ENCODE measurements around the gene SUN3. TPM values are rescaled to one million over a fixed set of nuclear protein-coding genes. Genes with fewer than 3 reads are reported as not detected.

SUN3 gene
- polyA plus RNA-seq, 1 of the 3 experiments (the other 2 are of a cell fraction), result 0.12 TPM

- TF ChIP-seq REST (IDR thresholded peaks at IDR 0.05; ENCODE audit: low read depth, low read length) (no peak), YY1 (IDR thresholded peaks at IDR 0.05; ENCODE audit: low read depth) (no peak), MXI1 (IDR thresholded peaks at IDR 0.05; ENCODE audit: low read depth, low read length) (no peak), JUND (IDR thresholded peaks at IDR 0.05) (no peak)
These were observed 16.4 kb upstream of the SUN3 start (continued) for GRCh38 chr7:48045195-48045765.

GRCh38 chr7:48042636-48043035, 13.7 kb upstream of the SUN3 start:
- CTCF ChIA-PET, result interaction anchor here (0.6 to 1.0 kb wide), 2 partner anchors 68 to 112 kb away, joined by 3 read pairs; no protein-coding TSS in a partner anchor
- Histone ChIP-seq H3K27ac (ENCODE audit: low read depth in 2 of 2, low read length in 1 of 2) (peak overlapping the region in 1 of 2 experiments; percentile 87; a peak in 3 of 4 replicates), H3K4me1 (ENCODE audit: control insufficient read depth in 1 of 2, insufficient read depth in 2 of 2, low read depth in 1 of 2, low read length in 1 of 2) (peaks cover 2 to 25% of the 10 kb centered on the region in 2 experiments; a peak in 3 of 4 replicates), H3K4me2 (peak overlapping the region; percentile 46), H3K9me3 (no peaks in the 10 kb centered on the region), H3K79me2 (ENCODE audit: insufficient read depth) (no peaks in the 10 kb centered on the region), H3F3A (replicated peaks; ENCODE audit: insufficient read depth) (peaks cover 20% of the 10 kb centered on the region), H3K9me2 (no peaks in the 10 kb centered on the region), H3K9ac (peak overlapping the region; percentile 54; the same call in 1 of the 2 replicates), H3K27me3 (ENCODE audit: insufficient read depth) (no peaks in the 10 kb centered on the region), H4K20me1 (ENCODE audit: insufficient read depth) (no peaks in the 10 kb centered on the region), H3K36me3 (replicated peaks in 1 of 2; ENCODE audit: control insufficient read depth in 1 of 2, insufficient read depth in 2 of 2, low read length in 1 of 2) (no peaks in the 10 kb centered on the region), H3K4me3 (ENCODE audit: low read depth in 2 of 2, low read length in 1 of 2) (no peak overlapping the region), H2AFZ (ENCODE audit: low read depth) (peak overlapping the region; percentile 41; the same call in 1 of the 2 replicates)
- no peak for DNase-seq
- 51% methylated on average over 3 of the region's 3 CpGs for WGBS (ENCODE audit: low lambda C conversion rate)
- TF ChIP-seq SMC3 (IDR thresholded peaks at IDR 0.05; ENCODE audit: low read depth, low read length) (no peak), CHD2 (IDR thresholded peaks at IDR 0.05; ENCODE audit: low read length, partially characterized antibody) (no peak), FOXJ3 (CRISPR knock-in tag; IDR thresholded peaks at IDR 0.05) (no peak), RXRA (IDR thresholded peaks at IDR 0.05; ENCODE audit: borderline replicate concordance, low read depth) (no peak), FOXM1 (IDR thresholded peaks at IDR 0.05; ENCODE audit: low read depth) (no peak), TAF1 (IDR thresholded peaks at IDR 0.05; ENCODE audit: borderline replicate concordance, low read depth, low read length) (no peak), USF2 (IDR thresholded peaks at IDR 0.05; ENCODE audit: borderline replicate concordance, low read depth, low read length) (no peak), RCOR1 (IDR thresholded peaks at IDR 0.05; ENCODE audit: low read length) (no peak), ELF1 (IDR thresholded peaks at IDR 0.05) (no peak), YY1 (IDR thresholded peaks at IDR 0.05; ENCODE audit: low read depth) (no peak)
- POLR2A ChIA-PET, result no interaction called here
